HG03520 (cell line): ENCODE measurements around the gene NDFIP2.
"Not testable (repeated sequence)": the region's sequence is repeated elsewhere in the genome, so short reads cannot be mapped to it uniquely, and the experiment has no call there.

Experiments
- ATAC-seq: cut with Tn5 transposase; IDR thresholded peaks from one replicate; pipeline ENCODE4 v1.9.1; 2021; ENCODE audit warnings: mild to moderate bottlenecking, moderate library complexity; ENCODE audit not compliant: unreplicated experiment

Gene NDFIP2

DNA sequence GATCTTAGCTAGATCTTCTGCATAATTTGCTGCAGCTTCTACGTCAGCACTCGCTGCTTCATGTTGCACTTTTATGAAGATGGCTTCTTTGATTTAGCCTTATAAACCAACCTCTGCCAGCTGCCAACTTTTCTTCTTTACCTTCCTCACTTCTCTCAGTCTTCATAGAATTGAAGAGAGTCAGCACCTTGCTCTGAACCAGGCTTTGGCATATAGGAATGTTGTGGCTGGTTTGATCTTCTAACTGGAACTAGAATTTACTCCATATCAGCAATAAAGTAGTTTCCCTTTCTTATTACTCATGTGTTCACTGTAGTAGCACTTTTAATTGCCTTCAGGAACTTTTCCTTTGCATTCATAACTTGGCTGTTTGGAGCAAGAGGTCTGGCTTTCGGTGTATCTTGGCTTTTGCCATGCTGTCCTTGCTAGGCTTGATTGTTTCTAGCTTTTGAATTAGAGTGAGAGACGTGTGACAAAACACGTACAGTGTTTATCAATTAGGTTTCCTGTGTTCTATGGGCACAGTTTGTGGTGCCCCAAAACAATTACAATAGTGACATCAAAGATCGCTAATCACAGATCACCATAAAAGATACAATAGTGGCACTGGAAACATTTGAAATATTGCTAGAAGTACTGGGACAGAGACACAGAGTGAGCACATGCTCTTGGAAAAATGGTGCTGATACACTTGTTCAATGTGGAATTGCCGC lies 50.7 kb downstream of the NDFIP2 start:
- ATAC-seq = no peak

DNA sequence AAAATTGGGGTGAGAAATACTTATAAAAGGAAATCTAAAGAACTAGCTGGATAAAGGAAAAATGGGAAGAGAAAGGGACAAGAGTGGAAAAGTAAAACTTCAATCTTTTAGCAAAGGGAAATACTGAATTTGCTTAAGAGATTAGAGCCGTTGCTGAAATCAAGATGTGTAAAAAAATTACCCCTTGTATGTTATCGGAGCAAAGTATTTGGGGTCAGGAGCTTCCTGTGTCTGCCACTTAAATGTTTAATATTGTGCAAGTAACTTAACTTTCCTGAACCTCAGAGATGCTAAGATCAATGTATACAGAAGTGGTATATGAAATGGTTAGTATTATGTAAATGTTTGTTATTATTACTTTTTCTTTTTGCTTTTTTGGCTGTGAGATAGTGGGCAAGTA lies 51.6 kb downstream of the NDFIP2 start:
- no peak for ATAC-seq

DNA sequence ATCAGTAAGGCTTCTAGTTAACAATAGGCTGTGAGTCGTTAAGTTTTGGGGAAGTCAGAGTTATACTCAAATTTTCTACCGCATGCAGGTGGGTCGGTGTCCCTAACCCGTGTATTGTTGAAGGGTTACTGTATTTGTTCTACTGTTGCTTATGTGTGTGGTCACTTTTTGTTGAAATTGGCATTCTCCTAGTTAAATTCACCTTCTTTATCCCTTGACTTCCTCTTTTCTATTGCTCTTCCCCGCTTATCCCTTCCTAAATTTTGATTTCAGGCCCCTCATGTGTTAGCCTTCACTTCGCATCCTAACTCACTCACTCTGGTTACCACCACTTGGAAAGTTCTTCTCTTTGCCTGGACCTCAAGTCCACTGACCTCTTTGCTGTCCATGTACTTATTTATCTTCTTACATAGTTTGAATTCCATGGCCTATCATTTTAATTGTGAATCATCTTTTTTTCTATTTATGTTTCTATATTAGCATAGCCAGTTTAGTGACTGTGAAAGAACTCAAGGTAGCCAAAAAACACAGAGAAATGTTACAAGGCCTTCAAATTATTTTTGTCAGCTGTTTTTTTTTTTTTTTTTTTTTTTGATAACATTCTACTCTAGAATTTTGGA lies 52.9 kb downstream of the NDFIP2 start:
- no peak for ATAC-seq

- no peak for ATAC-seq
Observed at GRCh38 chr13:79534596-79534995, 53.6 kb downstream of the NDFIP2 start.

GRCh38 chr13:79538757-79539156 lies 57.8 kb downstream of the NDFIP2 start:
- no peak for ATAC-seq

GRCh38 chr13:79540504-79540903 lies 59.5 kb downstream of the NDFIP2 start:
- no peak for ATAC-seq

- ATAC-seq = peak; percentile 73
Observed at GRCh38 chr13:79541426-79542049, 60.6 kb downstream of the NDFIP2 start.

- no peak for ATAC-seq
Observed at GRCh38 chr13:79543883-79544282, 62.9 kb downstream of the NDFIP2 start.

GRCh38 chr13:79547211-79548195 lies 66.5 kb downstream of the NDFIP2 start:
- ATAC-seq = no peak

DNA sequence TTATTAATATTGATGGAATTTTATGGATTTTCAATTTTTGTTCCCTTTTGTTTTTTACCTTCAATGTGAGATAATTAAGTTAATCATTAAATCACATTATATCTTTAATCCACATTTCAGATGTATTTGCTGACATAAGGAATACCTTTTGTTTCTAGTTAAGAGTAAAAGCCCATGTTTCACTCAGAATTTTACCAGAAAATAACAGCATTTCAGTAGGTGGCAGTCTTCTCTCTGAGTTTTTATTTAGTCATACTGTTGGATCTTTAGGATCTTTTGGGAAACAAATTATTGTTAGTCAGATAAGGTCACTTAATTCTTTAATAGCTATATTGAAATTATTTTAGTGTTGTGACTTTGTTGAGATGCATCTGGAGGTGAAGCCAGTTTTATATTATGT lies 67.9 kb downstream of the NDFIP2 start:
- ATAC-seq = no peak

- no peak for ATAC-seq
Observed at GRCh38 chr13:79549355-79550106, 68.6 kb downstream of the NDFIP2 start.

- no peak for ATAC-seq
Observed at GRCh38 chr13:79557666-79558065, 76.7 kb downstream of the NDFIP2 start.

- ATAC-seq = no peak
Observed at GRCh38 chr13:79560954-79561353, 80.0 kb downstream of the NDFIP2 start.

DNA sequence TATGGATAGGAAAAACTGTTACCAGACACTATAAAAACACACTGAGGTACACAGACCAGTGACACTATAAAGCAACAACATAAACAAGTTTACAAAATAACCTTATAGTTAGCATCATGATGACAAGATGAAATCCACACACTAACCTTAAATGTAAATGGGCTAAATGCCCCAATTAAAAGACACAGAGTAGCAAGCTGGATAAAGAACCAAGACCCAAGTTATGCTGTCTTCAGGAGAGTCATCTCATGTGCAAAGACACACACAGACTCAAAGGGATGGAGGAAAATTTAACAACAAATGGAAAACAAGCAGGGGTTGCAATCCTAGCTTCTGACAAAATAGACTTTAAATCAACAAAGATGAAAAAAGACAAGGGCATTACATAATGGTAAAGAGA lies 81.6 kb downstream of the NDFIP2 start:
- ATAC-seq = no peak

DNA sequence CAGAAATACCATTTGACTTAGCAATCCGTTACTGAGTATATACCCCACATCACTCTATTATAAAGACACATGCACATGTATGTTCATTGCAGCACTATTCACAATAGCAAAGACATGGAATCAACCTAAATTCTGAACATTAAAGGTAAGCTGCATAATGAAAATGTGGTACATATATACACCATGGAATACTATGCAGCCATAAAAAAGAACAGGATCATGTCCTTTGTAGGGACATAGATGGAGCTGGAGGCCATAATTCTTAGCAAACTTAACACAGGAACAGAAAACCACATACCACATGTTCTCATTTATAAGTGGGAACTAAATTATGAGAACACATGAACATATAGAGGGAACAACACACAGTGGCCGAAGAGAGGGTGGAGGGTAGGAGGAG lies 85.2 kb downstream of the NDFIP2 start:
- no peak for ATAC-seq

DNA sequence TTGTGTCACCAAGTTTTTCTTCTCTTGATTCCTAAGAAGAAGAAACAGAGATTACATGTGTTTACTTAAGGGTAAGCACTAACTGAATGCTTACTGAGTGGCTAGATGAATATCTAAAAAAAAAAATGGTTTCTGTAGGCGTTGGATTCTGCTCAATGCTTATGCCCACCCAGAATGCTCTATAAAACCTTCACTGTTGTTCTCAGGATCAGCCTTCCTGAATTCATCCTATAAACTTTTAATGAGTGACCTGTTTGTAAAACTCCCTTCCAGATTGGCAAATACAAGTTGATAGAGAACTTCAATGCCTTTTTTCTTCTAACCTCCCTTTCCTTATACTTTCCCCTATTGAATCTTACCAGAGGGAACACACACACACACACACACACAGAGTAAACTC lies 90.2 kb downstream of the NDFIP2 start:
- ATAC-seq = no peak

DNA sequence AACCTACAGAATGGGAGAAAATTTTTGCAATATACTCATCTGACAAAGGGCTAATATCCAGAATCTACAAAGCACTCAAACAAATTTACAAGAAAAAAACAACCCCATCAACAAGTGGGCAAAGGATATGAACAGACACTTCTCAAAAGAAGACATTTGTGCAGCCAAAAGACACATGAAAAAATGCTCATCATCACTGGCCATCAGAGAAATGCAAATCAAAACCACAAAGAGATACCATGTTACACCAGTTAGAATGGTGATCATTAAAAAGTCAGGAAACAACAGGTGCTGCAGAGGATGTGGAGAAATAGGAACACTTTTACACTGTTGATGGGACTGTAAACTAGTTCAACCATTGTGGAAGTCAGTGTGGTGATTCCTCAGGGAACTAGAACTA lies 92.9 kb downstream of the NDFIP2 start:
- not testable (repeated sequence) for ATAC-seq

GRCh38 chr13:79581870-79582315 lies 100.9 kb downstream of the NDFIP2 start:
- no peak for ATAC-seq

DNA sequence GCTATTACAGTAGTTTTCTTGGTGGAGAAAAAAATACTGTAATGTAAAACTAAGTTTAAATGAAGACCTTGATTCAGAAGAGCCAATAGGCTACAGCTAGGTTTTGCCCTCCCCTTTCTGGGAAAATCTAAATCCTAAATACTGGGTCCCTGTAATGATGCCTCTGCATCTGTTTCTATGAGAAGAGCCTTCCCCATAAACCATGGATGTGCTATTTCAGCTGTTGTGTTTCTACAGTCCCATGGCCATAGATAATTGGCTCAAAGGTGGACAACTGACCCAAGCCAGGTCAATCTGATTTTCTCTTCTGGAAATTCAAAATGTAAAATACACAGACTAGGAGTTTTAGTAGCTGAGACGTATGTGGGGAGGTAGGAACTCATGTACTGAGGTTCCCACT lies 101.9 kb downstream of the NDFIP2 start:
- no peak for ATAC-seq

- no peak for ATAC-seq
Observed at GRCh38 chr13:79585033-79585432, 104.1 kb downstream of the NDFIP2 start.
